GM11168 (cell line): ENCODE measurements around the gene SLC9B2.

Experiments used
- in situ Hi-C: fragments of 300-500 bp; cut with MboI; formaldehyde crosslinking; loops from one replicate; pipeline ENCODE4 v1.12.0; 2022; ENCODE audit warnings: low sequenced_read_pairs; ENCODE audit not compliant: unreplicated experiment

Gene SLC9B2

GRCh38 chr4:103079621-103080020, 3.1 kb upstream of the SLC9B2 start:
- in situ Hi-C loops: loop anchor here (10.0 kb wide), 2 partner anchors 465 to 585 kb away; no protein-coding TSS in a partner anchor

- in situ Hi-C loops: no loop called here
Observed at GRCh38 chr4:103075894-103076746, 441 bp downstream of the SLC9B2 start.

- in situ Hi-C loops: no loop called here
Observed at GRCh38 chr4:103075435-103075893, 1.1 kb downstream of the SLC9B2 start.

- in situ Hi-C loops: no loop called here
Observed at GRCh38 chr4:103074744-103075434, 1.7 kb downstream of the SLC9B2 start.

- in situ Hi-C loops: no loop called here
Observed at GRCh38 chr4:103073792-103074438, 2.6 kb downstream of the SLC9B2 start.

- in situ Hi-C loops: no loop called here
Observed at GRCh38 chr4:103067841-103068547, 8.6 kb downstream of the SLC9B2 start.

- in situ Hi-C loops: no loop called here
Observed at GRCh38 chr4:103060453-103061148, 16.0 kb downstream of the SLC9B2 start.

- in situ Hi-C loops: no loop called here
Observed at GRCh38 chr4:103054030-103054429, 22.5 kb downstream of the SLC9B2 start.

- in situ Hi-C loops: no loop called here
Observed at GRCh38 chr4:103052779-103053178, 23.8 kb downstream of the SLC9B2 start.

GRCh38 chr4:103052145-103052544, 24.4 kb downstream of the SLC9B2 start:
- in situ Hi-C loops: no loop called here

GRCh38 chr4:103050736-103051436, 25.7 kb downstream of the SLC9B2 start:
- in situ Hi-C loops: no loop called here

GRCh38 chr4:103046416-103047290, 29.9 kb downstream of the SLC9B2 start:
- in situ Hi-C loops: no loop called here

GRCh38 chr4:103044183-103044582, 32.4 kb downstream of the SLC9B2 start:
- in situ Hi-C loops: no loop called here

GRCh38 chr4:103036169-103036568, 40.4 kb downstream of the SLC9B2 start:
- in situ Hi-C loops: no loop called here

GRCh38 chr4:103032574-103032973, 44.0 kb downstream of the SLC9B2 start:
- in situ Hi-C loops: no loop called here

- in situ Hi-C loops: no loop called here
Observed at GRCh38 chr4:103030791-103031190, 45.8 kb downstream of the SLC9B2 start.

- in situ Hi-C loops: no loop called here
Observed at GRCh38 chr4:103029300-103029699, 47.3 kb downstream of the SLC9B2 start.

GRCh38 chr4:103026868-103027267, 49.7 kb downstream of the SLC9B2 start:
- in situ Hi-C loops: no loop called here
